HUES48 (cell line): Measurements from ENCODE around the gene LRRK1.
A peak's percentile ranks its signal among the peaks of the same experiment; 100 is the strongest.

Source experiments
- H3K27ac ChIP-seq: one replicate; pipeline ENCODE4 v1.7.0; 2013; ENCODE audit warnings: low read depth, low read length, inconsistent platforms
- H3K27me3 ChIP-seq: 2 replicates; pipeline ENCODE4 v1.6.1; 2013; ENCODE audit warnings: mild to moderate bottlenecking, low read length; ENCODE audit not compliant: control insufficient read depth, insufficient read depth
- H3K36me3 ChIP-seq: 2 replicates; pipeline ENCODE4 v1.6.1; 2013; ENCODE audit warnings: low read length; ENCODE audit not compliant: control insufficient read depth, insufficient read depth
- H3K4me1 ChIP-seq: 2 replicates; pipeline ENCODE4 v1.6.1; 2013; ENCODE audit warnings: mild to moderate bottlenecking, low read length; ENCODE audit not compliant: control insufficient read depth, insufficient read depth
- H3K4me3 ChIP-seq: 2 replicates; pipeline ENCODE4 v1.5.1; 2013; ENCODE audit warnings: mild to moderate bottlenecking, low read depth, low read length
- H3K9ac ChIP-seq: 2 replicates; pipeline ENCODE4 v1.6.1; 2013; ENCODE audit warnings: mild to moderate bottlenecking, low read depth, low read length, moderate library complexity
- H3K9me3 ChIP-seq: 2 replicates; pipeline ENCODE4 v1.6.1; 2013; ENCODE audit warnings: low read length; ENCODE audit not compliant: control insufficient read depth, insufficient read depth

The LRRK1 gene

DNA sequence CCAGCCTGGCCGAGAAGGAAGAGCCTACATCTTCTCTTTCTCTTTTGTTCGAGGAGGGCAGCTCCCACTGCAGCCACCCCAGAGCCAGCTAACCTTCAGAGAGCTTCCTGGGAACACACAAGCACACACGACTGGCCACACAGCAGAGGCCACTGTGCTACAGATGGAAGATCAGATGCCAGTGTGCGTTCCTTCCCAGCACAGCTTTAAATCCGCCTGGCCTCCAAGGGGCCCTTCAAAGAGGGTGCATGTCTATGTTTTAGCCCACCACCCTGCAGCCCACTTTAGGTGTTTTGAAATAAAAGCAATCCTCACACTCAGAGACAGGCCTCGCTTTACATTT lies 27.2 kb upstream of the LRRK1 start:
- Histone ChIP-seq H3K9me3 (no peaks in the 10 kb centered on the region), H3K4me1 (no peaks in the 10 kb centered on the region), H3K27ac (no peak overlapping the region), H3K27me3 (no peaks in the 10 kb centered on the region), H3K4me3 (no peak overlapping the region), H3K9ac (no peak overlapping the region), H3K36me3 (no peaks in the 10 kb centered on the region)

DNA sequence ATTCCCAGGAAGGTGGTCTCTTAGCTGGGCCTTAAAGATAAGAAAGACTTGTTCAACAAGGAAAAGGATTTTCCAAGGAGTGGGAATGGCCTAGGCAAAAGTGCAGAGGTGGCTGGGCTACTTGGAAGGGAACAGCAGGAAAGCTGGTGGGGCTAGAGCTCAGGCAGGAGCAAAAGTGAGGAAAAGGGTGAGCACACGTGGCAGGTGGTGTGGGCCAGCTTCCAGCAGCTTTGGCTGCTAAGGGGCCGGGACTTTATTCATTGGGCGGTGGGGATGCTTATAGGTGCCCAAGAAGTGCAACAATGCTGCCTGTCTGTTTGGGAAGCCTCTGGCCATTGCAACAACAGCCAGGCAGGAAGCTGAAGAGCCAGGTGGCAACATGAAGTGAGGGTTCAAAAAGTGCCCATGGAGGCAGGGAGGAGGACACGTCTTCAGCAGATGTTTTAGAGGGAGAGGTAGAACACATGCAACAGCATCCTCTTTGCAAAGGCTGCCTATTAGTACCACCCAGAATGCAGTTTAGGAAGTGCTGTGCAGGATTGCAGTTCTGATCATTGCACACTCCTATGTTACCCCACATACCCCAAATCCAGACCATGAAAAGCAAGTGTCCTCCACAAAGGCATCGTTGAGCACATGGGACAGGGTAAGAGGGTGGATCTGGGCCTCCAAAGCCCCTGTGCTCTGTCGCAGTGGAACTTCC lies 25.7 kb upstream of the LRRK1 start:
- no peaks in the 10 kb centered on the region for H3K9me3 ChIP-seq
- H3K4me3 ChIP-seq: no peak overlapping the region
- no peaks in the 10 kb centered on the region for H3K27me3 ChIP-seq
- H3K36me3 ChIP-seq: no peaks in the 10 kb centered on the region
- no peak overlapping the region for H3K27ac ChIP-seq
- H3K4me1 ChIP-seq: no peaks in the 10 kb centered on the region
- no peak overlapping the region for H3K9ac ChIP-seq

DNA sequence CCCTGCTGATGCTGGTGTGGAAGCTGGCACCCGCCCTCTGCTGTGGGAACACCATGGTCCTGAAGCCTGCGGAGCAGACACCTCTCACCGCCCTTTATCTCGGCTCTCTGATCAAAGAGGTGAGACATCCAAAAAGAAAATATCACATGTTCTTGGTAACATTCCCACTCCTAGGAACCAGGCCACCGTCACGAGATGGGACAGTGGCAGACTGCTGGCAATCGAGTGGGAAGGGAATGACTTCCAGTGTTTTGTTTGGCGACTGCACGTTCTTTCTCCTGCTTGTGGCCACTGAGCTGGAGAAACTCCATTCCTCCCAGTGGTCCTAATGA lies 25.2 kb upstream of the LRRK1 start:
- Histone ChIP-seq H3K4me1 (no peaks in the 10 kb centered on the region), H3K36me3 (no peaks in the 10 kb centered on the region), H3K9ac (no peak overlapping the region), H3K4me3 (no peak overlapping the region), H3K27me3 (no peaks in the 10 kb centered on the region), H3K27ac (no peak overlapping the region), H3K9me3 (no peaks in the 10 kb centered on the region)

DNA sequence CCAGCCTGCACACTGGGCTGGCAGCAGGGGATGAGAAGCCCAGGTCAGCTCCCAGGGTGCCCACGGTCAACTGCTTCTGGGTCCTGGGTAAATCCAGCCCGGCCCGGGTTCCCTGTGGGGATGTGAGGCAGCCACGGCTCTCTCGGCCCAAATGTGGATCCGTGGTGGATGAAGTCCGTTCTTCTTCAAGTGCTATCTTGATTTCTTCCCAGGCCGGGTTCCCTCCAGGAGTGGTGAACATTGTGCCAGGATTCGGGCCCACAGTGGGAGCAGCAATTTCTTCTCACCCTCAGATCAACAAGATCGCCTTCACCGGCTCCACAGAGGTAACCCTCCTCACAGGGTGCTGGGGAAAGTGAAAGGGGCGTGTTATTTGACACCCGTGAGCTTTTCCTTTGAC lies 23.4 kb upstream of the LRRK1 start:
- no peaks in the 10 kb centered on the region for H3K36me3 ChIP-seq
- H3K27me3 ChIP-seq: no peaks in the 10 kb centered on the region
- H3K27ac ChIP-seq: no peak overlapping the region
- no peak overlapping the region for H3K4me3 ChIP-seq
- H3K9me3 ChIP-seq: no peaks in the 10 kb centered on the region
- no peak overlapping the region for H3K9ac ChIP-seq
- H3K4me1 ChIP-seq: peaks cover 3% of the 10 kb centered on the region; the same call in 1 of the 2 replicates

DNA sequence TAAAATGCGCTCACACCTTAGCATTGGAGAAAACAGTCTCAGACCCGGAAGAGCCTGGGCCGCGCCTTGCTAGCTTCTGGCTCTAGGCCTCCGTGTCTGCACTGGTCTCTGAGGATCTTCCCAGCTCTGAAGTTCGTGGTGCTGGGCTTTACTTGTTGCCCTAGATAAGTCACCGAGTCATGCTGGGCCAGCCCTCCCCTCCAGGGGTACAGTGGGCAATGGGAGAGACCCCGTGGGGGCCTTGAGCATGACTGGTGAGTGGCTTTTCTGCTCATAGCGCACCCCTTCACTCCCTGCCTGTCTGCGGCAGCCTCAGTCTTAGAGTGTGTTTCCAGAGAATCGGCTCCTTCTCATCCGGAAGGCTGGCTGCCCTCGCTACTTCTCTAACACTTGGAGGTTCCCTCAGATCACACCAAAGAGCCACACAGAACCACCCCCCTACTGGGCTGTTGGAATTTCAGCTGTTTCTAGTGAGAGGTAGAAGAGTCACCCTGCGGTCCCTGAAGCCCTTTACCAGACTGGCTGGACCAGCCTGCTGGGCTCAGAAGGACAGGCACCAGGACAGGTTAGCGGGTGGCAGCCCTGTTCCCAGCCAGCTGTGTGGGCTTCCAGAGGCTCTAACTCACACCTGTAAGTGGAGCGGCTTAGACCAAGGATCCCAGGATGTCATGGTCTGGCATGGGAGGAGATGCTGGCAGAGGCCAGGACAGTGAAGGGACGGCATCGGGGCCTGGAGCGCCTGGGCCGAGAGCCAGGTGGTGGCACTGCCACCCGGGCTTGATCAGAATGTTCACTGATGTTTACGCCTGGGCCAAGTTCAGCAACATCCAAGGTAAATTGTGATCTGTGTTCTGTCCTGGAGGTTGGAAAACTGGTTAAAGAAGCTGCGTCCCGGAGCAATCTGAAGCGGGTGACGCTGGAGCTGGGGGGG lies 21.7 kb upstream of the LRRK1 start:
- Histone ChIP-seq H3K4me3 (no peak overlapping the region), H3K9ac (no peak overlapping the region), H3K27me3 (no peaks in the 10 kb centered on the region), H3K36me3 (no peaks in the 10 kb centered on the region; the same call in 1 of the 2 replicates), H3K4me1 (peaks cover 3% of the 10 kb centered on the region; the same call in 1 of the 2 replicates), H3K27ac (no peak overlapping the region), H3K9me3 (no peaks in the 10 kb centered on the region)

DNA sequence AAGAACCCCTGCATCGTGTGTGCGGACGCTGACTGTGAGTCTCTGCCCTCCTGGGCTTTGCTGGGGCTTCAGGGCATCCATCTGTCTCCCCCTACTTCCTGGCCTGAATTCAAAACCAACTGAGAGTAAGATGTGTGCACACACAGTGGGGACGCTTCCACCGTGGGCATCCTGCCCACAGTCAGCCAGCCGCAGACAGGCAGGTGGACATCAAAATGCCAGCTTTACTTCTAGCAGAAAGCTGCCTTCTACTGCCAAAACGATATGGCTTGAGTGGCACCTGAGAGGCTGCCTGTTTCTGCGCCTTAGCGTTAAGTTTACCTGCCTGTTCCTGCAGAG lies 21.0 kb upstream of the LRRK1 start:
- Histone ChIP-seq H3K27ac (no peak overlapping the region), H3K36me3 (no peaks in the 10 kb centered on the region; the same call in 1 of the 2 replicates)

DNA sequence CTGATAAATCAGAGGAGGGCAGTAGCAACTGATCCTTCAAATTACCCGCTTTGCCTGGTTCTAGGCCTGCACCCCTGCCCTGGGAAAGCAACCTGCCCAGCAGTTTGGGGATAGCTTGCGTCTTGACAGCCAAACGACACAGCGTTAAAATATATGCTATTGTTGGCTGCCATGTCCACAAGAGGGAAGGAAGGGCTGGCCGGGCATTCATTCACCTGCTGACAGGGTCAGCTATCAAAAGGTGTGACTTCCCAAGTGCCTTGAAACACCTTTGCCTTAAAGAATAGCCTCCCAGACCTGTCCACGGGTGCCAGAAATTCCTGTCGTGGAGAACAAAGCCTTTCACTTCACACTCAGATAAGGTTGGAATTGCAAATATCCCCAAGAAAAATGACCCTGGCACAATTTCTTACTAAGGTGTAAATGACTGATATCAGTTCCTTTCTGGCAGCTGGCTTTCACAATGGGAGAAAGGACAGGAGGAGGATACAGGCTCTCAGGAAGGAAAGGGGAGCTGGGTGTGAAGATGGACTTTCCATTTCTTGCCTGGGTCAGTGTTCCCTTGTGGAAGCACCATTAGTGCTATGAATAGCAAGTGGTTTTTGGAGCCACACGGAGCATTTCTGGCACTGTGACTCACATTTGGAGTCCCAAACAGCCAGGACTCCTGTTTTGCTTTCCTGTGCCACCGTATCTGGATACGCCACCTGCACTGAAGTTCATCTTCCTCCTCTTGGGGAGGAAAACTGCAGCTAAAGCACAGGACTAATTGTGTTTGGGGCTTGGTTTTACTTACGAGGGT lies 20.3 kb upstream of the LRRK1 start:
- Histone ChIP-seq H3K36me3 (no peaks in the 10 kb centered on the region; the same call in 1 of the 2 replicates), H3K27ac (no peak overlapping the region), H3K9ac (no peak overlapping the region), H3K27me3 (no peaks in the 10 kb centered on the region), H3K9me3 (no peaks in the 10 kb centered on the region), H3K4me1 (peaks cover 3% of the 10 kb centered on the region; the same call in 1 of the 2 replicates), H3K4me3 (no peak overlapping the region)

More for the DNA sequence above, 21.0 kb upstream of the LRRK1 start:
- Histone ChIP-seq H3K4me3 (no peak overlapping the region), H3K27me3 (no peaks in the 10 kb centered on the region), H3K9ac (no peak overlapping the region), H3K9me3 (no peaks in the 10 kb centered on the region), H3K4me1 (peaks cover 3% of the 10 kb centered on the region; the same call in 1 of the 2 replicates)

DNA sequence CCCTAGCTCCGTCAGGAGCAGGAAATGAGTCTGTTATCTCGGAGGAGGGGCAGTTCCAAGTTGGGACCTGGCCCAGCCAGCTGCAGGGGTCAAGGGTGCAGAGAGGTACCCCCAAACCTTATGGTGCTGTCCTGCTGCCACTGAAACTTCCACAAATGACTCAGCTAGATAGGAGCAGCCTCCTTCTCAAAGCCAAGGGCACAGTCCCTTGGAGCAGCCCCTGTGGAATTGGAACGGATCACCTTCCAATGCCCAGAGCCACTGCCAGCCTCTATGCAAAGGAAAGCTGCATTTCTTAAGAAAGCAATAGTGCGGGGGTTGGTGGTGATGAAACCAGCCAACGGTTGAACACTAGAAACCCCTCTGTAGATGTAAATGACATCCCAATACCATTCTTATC lies 19.6 kb upstream of the LRRK1 start:
- Histone ChIP-seq H3K36me3 (no peaks in the 10 kb centered on the region; the same call in 1 of the 2 replicates), H3K4me3 (no peak overlapping the region), H3K9ac (no peak overlapping the region), H3K27me3 (no peaks in the 10 kb centered on the region), H3K27ac (no peak overlapping the region), H3K9me3 (no peaks in the 10 kb centered on the region), H3K4me1 (peaks cover 3% of the 10 kb centered on the region; the same call in 1 of the 2 replicates)

DNA sequence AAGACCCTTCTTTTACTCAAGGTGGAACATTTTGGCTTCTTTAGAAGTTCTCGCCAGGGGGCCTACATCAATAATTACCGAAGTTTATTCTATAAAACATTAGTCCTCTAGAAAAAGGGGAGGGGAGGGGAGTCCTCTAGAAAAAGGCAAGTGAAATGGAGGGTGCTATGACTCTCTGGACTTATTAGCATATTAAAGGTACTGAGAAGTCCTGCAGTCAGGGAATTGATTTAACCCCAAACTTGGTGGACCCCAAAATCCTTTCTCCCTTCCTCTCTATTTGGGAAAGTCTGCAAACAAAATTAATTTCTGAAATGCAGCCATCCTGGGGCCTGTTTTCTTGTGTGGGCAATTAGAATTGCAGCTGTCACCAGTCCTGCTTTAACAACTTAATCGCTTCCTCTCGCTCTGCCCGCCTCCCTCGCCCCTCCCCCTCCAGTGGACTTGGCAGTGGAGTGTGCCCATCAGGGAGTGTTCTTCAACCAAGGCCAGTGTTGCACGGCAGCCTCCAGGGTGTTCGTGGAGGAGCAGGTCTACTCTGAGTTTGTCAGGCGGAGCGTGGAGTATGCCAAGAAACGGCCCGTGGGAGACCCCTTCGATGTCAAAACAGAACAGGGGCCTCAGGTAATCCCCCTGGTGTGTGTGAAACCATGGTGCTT lies 18.9 kb upstream of the LRRK1 start:
- Histone ChIP-seq H3K4me1 (peaks cover 3% of the 10 kb centered on the region; the same call in 1 of the 2 replicates), H3K27me3 (no peaks in the 10 kb centered on the region), H3K36me3 (no peaks in the 10 kb centered on the region; the same call in 1 of the 2 replicates), H3K9ac (no peak overlapping the region), H3K9me3 (no peaks in the 10 kb centered on the region), H3K27ac (no peak overlapping the region), H3K4me3 (no peak overlapping the region)

DNA sequence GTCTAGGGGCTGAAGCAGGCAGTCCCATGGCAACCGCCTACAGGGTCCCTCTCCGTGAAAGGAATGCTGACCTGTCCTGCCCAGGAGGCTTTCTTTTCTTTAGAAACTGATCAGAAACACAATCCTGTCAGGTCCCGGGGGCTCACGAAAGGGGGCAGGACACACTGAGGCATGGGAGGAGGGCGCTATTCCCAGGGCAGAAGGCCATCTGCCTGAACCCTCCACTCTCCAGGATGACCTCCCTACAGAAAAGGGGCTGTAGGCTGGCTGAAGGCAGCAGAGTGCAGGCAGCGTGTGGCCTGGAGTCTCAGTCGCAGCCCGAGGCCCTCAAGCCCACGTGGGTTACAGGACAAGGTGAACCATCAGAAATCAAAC lies 18.4 kb upstream of the LRRK1 start:
- Histone ChIP-seq H3K4me1 (peaks cover 3% of the 10 kb centered on the region; the same call in 1 of the 2 replicates), H3K36me3 (no peaks in the 10 kb centered on the region; the same call in 1 of the 2 replicates), H3K27ac (peak overlapping the region; percentile 49), H3K4me3 (no peak overlapping the region), H3K9ac (no peak overlapping the region), H3K27me3 (no peaks in the 10 kb centered on the region), H3K9me3 (no peaks in the 10 kb centered on the region)
